HepG2 (cell line): ENCODE results near the gene VPS37B. TPM values are rescaled to one million over a fixed set of nuclear protein-coding genes. Genes with fewer than 3 reads are reported as not detected.

Experiments used
- ETV6 ChIP-seq: sonication (generic); formaldehyde crosslinking; conservative IDR thresholded peaks from 2 replicates; pipeline ENCODE4 v1.4.0; 2020; ENCODE audit warnings: missing genetic modification reagents
- HNRNPLL ChIP-seq: fragments of 200-400 bp; formaldehyde crosslinking; IDR thresholded peaks from 2 replicates; pipeline ENCODE4 v1.6.1; 2017; ENCODE audit warnings: mild to moderate bottlenecking, low read depth, low read length; ENCODE audit not compliant: poor library complexity, severe bottlenecking
- PHF5A ChIP-seq: IDR thresholded peaks from one replicate; pipeline ENCODE4 v1.6.1; 2018; ENCODE audit warnings: low read depth, missing genetic modification reagents; ENCODE audit not compliant: unreplicated experiment
- XBP1 ChIP-seq: sonication (generic); formaldehyde crosslinking; IDR thresholded peaks from 2 replicates; pipeline ENCODE4 v1.5.0; 2020; ENCODE audit warnings: missing genetic modification reagents
- ZNF292 ChIP-seq: sonication (generic); formaldehyde crosslinking; IDR thresholded peaks from 2 replicates; pipeline ENCODE4 v1.8.1; 2022; ENCODE audit warnings: mild to moderate bottlenecking, low read depth, missing genetic modification reagents, borderline replicate concordance
- polyA plus RNA-seq, 8 experiments: library from polyadenylated mRNA; depleted of rRNA in 3 of 8; stranded (reverse) in 7 of 8; unstranded in 1 of 8; fragments of >200 nt; fragmentation: Illumina TruSeq in 4 of 8; extraction: Trizol in 4 of 8; gene quantifications; 2 replicates each; pipeline versions ENCODE4 v1.2.1 to v1.2.3, GENCODE V29; 2011 to 2016; ENCODE audit warnings: low read depth in 4 of 8, missing spikeins in 1 of 8, mixed read lengths in 1 of 8; ENCODE audit not compliant: insufficient read depth in 1 of 8
- total RNA-seq, 5 experiments: library from RNA; depleted of rRNA; stranded (reverse); fragments of >200 nt; fragmentation: Illumina TruSeq; extraction: Trizol; gene quantifications; 2 replicates each; pipeline ENCODE4 v1.2.3, GENCODE V29; 2016; ENCODE audit warnings: low read depth in 1 of 5
- TF ChIP-seq, protein P1 (sequence below): sonication (generic); formaldehyde crosslinking; IDR thresholded peaks from 2 replicates; pipeline ENCODE4 v1.4.0; 2020; ENCODE audit warnings: mild to moderate bottlenecking, missing genetic modification reagents
- TF ChIP-seq, protein P2 (sequence below): sonication (generic); formaldehyde crosslinking; conservative IDR thresholded peaks from 2 replicates; pipeline ENCODE4 v1.4.0; 2020; ENCODE audit warnings: mild to moderate bottlenecking, missing genetic modification reagents, moderate library complexity
- TF ChIP-seq, protein P3 (sequence below), 2 experiments: sonication (generic) in 1 of 2; formaldehyde crosslinking in 1 of 2; IDR thresholded peaks; 2 replicates each; pipeline versions ENCODE4 v1.4.0 to v1.6.1; 2018 to 2020; ENCODE audit warnings: missing genetic modification reagents in 2 of 2, borderline replicate concordance in 1 of 2, low read depth in 1 of 2, mild to moderate bottlenecking in 1 of 2, missing biosample characterization in 1 of 2

Gene VPS37B
- total and polyA plus RNA-seq, 2 of the 13 experiments (the other 11 are each of a cell fraction or from before 2014, with no cell fraction given) = 4.6 to 5.3 TPM

DNA sequence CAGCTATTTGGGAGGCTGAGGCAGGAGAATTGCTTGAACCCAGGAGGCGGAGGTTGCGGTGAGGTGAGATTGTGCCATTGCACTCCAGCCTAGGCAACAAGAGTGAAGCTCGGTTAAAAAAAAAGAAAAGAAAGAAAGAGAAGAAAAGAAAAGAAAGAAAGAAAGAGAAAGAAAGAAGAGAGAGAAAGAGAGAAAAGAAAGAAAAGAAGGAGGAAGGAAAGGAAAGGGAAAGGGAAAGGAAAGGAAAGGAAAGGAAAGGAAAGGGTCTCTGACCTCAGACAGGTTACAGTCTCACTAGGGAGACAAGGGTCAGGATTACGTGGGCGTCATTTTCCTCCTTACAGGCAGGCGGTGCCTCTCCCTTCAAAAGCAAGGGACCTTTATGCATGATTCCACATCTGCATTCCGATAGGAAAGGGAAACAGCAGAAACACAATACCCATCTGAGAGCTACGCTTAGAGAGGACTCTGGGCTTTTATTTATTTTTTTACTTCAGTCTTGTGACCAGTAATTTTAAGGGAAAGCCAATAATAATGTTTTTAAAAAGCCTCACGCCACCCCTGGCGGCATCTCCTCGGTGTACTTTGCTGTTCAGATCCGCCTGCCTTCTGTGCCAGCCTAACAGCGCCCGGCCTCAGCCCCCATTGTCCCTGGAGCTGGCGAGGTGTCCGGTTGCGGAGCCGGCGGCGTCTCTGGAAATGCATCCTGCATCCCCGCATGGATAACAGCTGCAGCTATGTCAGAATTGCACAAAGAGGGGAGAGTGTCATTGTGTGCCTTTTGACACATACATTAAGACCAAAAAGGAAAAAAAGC, 61.6 kb downstream of the VPS37B start (continued):
- TF ChIP-seq, protein P1, sequence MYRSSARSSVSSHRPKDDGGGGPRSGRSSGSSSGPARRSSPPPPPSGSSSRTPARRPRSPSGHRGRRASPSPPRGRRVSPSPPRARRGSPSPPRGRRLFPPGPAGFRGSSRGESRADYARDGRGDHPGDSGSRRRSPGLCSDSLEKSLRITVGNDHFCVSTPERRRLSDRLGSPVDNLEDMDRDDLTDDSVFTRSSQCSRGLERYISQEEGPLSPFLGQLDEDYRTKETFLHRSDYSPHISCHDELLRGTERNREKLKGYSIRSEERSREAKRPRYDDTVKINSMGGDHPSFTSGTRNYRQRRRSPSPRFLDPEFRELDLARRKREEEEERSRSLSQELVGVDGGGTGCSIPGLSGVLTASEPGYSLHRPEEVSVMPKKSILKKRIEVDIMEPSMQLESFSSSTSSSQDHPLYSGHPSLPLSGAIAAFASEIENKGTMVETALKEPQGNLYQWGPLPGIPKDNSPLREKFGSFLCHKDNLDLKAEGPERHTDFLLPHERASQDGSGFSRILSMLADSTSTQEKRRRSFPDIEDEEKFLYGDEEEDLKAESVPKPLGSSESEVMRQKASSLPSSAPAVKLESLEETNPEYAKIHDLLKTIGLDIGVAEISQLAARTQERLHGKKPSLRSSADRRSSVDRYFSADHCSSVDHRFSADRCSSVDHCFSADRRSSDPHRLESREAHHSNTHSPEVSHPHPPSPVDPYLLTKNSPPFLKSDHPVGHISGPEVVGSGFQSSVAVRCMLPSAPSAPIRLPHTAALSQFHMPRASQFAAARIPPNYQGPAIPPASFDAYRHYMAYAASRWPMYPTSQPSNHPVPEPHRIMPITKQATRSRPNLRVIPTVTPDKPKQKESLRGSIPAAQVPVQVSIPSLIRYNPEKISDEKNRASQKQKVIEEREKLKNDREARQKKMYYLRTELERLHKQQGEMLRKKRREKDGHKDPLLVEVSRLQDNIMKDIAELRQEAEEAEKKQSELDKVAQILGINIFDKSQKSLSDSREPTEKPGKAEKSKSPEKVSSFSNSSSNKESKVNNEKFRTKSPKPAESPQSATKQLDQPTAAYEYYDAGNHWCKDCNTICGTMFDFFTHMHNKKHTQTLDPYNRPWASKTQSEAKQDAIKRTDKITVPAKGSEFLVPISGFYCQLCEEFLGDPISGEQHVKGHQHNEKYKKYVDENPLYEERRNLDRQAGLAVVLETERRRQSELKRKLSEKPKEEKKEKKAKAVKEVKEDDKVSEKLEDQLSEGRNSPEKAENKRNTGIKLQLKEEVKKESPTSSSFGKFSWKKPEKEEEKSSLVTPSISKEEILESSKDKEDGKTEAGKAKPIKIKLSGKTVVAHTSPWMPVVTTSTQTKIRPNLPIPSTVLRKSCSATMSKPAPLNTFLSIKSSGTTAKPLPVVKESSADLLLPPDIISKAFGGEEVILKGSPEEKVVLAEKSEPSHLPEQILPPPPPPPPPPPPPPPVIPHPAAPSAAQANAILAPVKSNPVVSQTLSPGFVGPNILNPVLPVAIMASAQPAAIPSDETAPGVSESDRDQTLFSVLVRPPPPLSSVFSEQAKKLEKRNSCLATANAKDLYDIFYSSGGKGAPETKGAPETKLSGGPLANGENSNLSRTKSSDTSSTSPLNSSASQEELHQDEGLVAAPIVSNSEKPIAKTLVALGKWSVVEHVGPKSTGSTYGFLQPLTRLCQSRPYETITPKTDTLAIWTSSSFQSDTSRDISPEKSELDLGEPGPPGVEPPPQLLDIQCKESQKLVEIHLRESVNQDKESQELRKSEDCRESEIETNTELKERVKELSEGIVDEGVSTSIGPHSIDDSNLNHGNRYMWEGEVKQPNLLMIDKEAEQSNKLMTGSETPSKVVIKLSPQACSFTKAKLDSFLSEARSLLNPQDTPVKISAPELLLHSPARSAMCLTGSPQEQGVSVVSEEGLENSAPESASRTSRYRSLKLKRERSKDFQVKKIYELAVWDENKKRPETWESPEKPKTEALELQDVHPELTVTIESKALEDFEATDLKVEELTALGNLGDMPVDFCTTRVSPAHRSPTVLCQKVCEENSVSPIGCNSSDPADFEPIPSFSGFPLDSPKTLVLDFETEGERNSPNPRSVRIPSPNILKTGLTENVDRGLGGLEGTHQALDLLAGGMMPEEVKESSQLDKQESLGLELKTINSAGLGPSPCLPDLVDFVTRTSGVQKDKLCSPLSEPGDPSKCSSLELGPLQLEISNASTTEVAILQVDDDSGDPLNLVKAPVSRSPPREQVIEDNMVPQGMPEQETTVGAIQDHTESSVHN (CRISPR knock-in tag) = no peak
- TF ChIP-seq PHF5A (CRISPR knock-in tag) = no peak
- TF ChIP-seq, protein P2, sequence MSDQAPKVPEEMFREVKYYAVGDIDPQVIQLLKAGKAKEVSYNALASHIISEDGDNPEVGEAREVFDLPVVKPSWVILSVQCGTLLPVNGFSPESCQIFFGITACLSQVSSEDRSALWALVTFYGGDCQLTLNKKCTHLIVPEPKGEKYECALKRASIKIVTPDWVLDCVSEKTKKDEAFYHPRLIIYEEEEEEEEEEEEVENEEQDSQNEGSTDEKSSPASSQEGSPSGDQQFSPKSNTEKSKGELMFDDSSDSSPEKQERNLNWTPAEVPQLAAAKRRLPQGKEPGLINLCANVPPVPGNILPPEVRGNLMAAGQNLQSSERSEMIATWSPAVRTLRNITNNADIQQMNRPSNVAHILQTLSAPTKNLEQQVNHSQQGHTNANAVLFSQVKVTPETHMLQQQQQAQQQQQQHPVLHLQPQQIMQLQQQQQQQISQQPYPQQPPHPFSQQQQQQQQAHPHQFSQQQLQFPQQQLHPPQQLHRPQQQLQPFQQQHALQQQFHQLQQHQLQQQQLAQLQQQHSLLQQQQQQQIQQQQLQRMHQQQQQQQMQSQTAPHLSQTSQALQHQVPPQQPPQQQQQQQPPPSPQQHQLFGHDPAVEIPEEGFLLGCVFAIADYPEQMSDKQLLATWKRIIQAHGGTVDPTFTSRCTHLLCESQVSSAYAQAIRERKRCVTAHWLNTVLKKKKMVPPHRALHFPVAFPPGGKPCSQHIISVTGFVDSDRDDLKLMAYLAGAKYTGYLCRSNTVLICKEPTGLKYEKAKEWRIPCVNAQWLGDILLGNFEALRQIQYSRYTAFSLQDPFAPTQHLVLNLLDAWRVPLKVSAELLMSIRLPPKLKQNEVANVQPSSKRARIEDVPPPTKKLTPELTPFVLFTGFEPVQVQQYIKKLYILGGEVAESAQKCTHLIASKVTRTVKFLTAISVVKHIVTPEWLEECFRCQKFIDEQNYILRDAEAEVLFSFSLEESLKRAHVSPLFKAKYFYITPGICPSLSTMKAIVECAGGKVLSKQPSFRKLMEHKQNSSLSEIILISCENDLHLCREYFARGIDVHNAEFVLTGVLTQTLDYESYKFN (CRISPR knock-in tag) = 0 out of 2 replicates have a peak, but pooled peaks have one; percentile 17
- TF ChIP-seq ETV6 = no peak
- TF ChIP-seq HNRNPLL = peak; percentile 55
- no peak for TF ChIP-seq ZNF292
- no peak for TF ChIP-seq XBP1 (CRISPR knock-in tag)
- TF ChIP-seq, protein P3, sequence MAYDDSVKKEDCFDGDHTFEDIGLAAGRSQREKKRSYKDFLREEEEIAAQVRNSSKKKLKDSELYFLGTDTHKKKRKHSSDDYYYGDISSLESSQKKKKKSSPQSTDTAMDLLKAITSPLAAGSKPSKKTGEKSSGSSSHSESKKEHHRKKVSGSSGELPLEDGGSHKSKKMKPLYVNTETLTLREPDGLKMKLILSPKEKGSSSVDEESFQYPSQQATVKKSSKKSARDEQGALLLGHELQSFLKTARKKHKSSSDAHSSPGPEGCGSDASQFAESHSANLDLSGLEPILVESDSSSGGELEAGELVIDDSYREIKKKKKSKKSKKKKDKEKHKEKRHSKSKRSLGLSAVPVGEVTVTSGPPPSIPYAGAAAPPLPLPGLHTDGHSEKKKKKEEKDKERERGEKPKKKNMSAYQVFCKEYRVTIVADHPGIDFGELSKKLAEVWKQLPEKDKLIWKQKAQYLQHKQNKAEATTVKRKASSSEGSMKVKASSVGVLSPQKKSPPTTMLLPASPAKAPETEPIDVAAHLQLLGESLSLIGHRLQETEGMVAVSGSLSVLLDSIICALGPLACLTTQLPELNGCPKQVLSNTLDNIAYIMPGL (CRISPR knock-in tag; IDR thresholded peaks at IDR 0.05; ENCODE audit: borderline replicate concordance in 1 of 2, low read depth in 1 of 2) = 0 out of 4 replicates have a peak, but pooled peaks of 1 of the 2 experiments have one; percentile 21
